ENCODE data around the gene LRRC72.

- no peak for TF ChIP-seq CTCF (IDR thresholded peaks at IDR 0.05)
- TF ChIP-seq POLR2A (IDR thresholded peaks at IDR 0.05) = no peak
Measured at GRCh38 chr7:16587129-16587528, 60.5 kb downstream of the LRRC72 start.
